ENCODE data around the gene C1orf198. TPM values are rescaled to one million over a fixed set of nuclear protein-coding genes. Genes with fewer than 3 reads are reported as not detected.

The C1orf198 gene
- total RNA-seq, 1 experiment from 2014 or later: 20.5 TPM

DNA sequence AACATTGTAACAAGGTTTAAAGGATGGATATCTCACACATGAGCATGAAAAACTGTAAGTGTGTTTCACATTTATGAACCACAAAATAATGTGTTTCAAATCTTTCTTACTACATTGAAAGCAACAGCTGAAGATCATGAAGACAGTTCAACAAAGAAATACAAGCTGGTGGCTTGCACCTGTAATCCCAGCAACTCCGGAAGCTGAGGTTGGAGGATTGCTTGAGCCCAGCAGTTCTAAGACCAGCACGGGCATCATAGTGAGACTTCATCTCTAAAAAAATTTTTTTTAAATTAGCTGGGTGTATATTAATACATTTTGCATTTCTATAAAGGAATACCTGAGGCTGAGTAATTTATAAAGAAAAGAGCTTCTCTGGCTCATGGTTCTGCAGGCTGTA is 27.1 kb upstream of the C1orf198 start:
- POLR2A ChIA-PET (ENCODE audit: unreplicated experiment): no interaction called here
- H4K20me1 ChIP-seq (ENCODE audit: insufficient read depth): no peaks in the 10 kb centered on the region
- no peaks in the 10 kb centered on the region for H3K9me3 ChIP-seq (ENCODE audit: insufficient read depth, low read depth)
- DNase-seq: no peak
- H3K9me2 ChIP-seq (ENCODE audit: insufficient read depth): no peaks in the 10 kb centered on the region
- H3K27ac ChIP-seq: no peak overlapping the region
- H3K27me3 ChIP-seq (ENCODE audit: insufficient read depth, low read depth): no peaks in the 10 kb centered on the region
- H3K4me1 ChIP-seq (replicated peaks; ENCODE audit: insufficient read depth): no peaks in the 10 kb centered on the region
- H3K4me3 ChIP-seq: no peak overlapping the region
- intact Hi-C loops (cut with micrococcal nuclease; ENCODE audit: unreplicated experiment): no loop called here
- H2AFZ ChIP-seq: no peak overlapping the region; the same call in 1 of the 2 replicates
- TF ChIP-seq CTCF (conservative IDR thresholded peaks at IDR 0.05): no peak
- TF ChIP-seq EZH2 (IDR thresholded peaks at IDR 0.05; ENCODE audit: low read depth): no peak
- no peaks in the 10 kb centered on the region for H3F3A ChIP-seq (ENCODE audit: insufficient read depth, low read depth)
- CTCF ChIA-PET: no interaction called here
- no peak overlapping the region for H3K4me2 ChIP-seq
- H3K36me3 ChIP-seq (ENCODE audit: low read depth): no peaks in the 10 kb centered on the region
- BruUV-seq (replicated peaks): no TSS peak
- H3K79me2 ChIP-seq (ENCODE audit: low read depth): no peaks in the 10 kb centered on the region

- no TSS peak for BruUV-seq (replicated peaks)
- Histone ChIP-seq H3K27me3 (ENCODE audit: insufficient read depth, low read depth) (no peaks in the 10 kb centered on the region), H3K4me2 (no peak overlapping the region), H3K4me1 (replicated peaks; ENCODE audit: insufficient read depth) (no peaks in the 10 kb centered on the region), H3K4me3 (no peak overlapping the region), H2AFZ (no peak overlapping the region), H3K36me3 (ENCODE audit: low read depth) (no peaks in the 10 kb centered on the region), H3K9me2 (ENCODE audit: insufficient read depth) (no peaks in the 10 kb centered on the region), H3F3A (ENCODE audit: insufficient read depth, low read depth) (no peaks in the 10 kb centered on the region), H4K20me1 (ENCODE audit: insufficient read depth) (no peaks in the 10 kb centered on the region), H3K9me3 (ENCODE audit: insufficient read depth, low read depth) (no peaks in the 10 kb centered on the region), H3K79me2 (ENCODE audit: low read depth) (no peaks in the 10 kb centered on the region), H3K27ac (no peak overlapping the region)
- intact Hi-C loops (cut with micrococcal nuclease; ENCODE audit: unreplicated experiment): no loop called here
- TF ChIP-seq CTCF (conservative IDR thresholded peaks at IDR 0.05) (no peak), EZH2 (IDR thresholded peaks at IDR 0.05; ENCODE audit: low read depth) (no peak)
- ChIA-PET POLR2A (ENCODE audit: unreplicated experiment) (no interaction called here), CTCF (no interaction called here)
- no peak for DNase-seq
These were observed 26.3 kb upstream of the C1orf198 start for GRCh38 chr1:230894664-230895063.

DNA sequence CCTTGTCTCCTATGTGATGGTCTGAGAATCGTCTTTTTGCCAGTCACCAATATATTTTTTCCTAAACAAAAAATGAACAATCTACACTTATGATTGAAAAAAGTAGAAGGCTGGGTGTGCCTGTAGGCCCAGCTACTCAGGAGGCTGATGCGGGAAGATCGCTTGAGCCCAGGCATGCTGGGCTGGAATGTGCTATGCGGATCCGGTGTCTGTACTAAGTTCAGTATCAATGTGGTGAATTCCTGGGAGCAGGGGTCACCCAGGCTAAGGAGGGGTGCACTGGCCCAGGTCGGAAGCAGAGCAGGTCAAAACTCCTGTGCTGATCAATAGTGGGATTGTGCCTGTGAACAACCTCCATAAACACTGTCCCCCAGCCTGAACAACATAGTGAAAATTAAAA is 25.7 kb upstream of the C1orf198 start:
- no peaks in the 10 kb centered on the region for H4K20me1 ChIP-seq (ENCODE audit: insufficient read depth)
- DNase-seq: no peak
- H3K4me3 ChIP-seq: no peak overlapping the region
- H3K9me2 ChIP-seq (ENCODE audit: insufficient read depth): no peaks in the 10 kb centered on the region
- no peak overlapping the region for H2AFZ ChIP-seq
- H3K4me2 ChIP-seq: no peak overlapping the region
- no peaks in the 10 kb centered on the region for H3K79me2 ChIP-seq (ENCODE audit: low read depth)
- no peak overlapping the region for H3K27ac ChIP-seq
- intact Hi-C loops (cut with micrococcal nuclease; ENCODE audit: unreplicated experiment): no loop called here
- H3K36me3 ChIP-seq (ENCODE audit: low read depth): no peaks in the 10 kb centered on the region
- H3K27me3 ChIP-seq (ENCODE audit: insufficient read depth, low read depth): no peaks in the 10 kb centered on the region
- ChIA-PET CTCF (no interaction called here), POLR2A (ENCODE audit: unreplicated experiment) (interaction anchor here (0.9 kb wide), 1 partner anchor 62 kb away, joined by 5 read pairs; no protein-coding TSS in a partner anchor)
- H3F3A ChIP-seq (ENCODE audit: insufficient read depth, low read depth): no peaks in the 10 kb centered on the region
- BruUV-seq (replicated peaks): no TSS peak
- H3K9me3 ChIP-seq (ENCODE audit: insufficient read depth, low read depth): no peaks in the 10 kb centered on the region
- TF ChIP-seq CTCF (conservative IDR thresholded peaks at IDR 0.05) (no peak), EZH2 (IDR thresholded peaks at IDR 0.05; ENCODE audit: low read depth) (no peak)
- no peaks in the 10 kb centered on the region for H3K4me1 ChIP-seq (replicated peaks; ENCODE audit: insufficient read depth)
